Right atrium auricular region (tissue), 2 donors: ENCODE results near the gene SCD. TPM values are rescaled to one million over a fixed set of nuclear protein-coding genes. Genes with fewer than 3 reads are reported as not detected.
"Not testable (repeated sequence)": the region's sequence is repeated elsewhere in the genome, so short reads cannot be mapped to it uniquely, and the experiment has no call there.

Experiments used
- DNase-seq: peaks from one replicate; pipeline ENCODE4 v3.0.0-alpha.2; 2019; ENCODE audit warnings: low spot score
- H3K27ac ChIP-seq, 2 donors: fragments of 200-600 bp; sonication (generic); 1 replicate in 1 of 2; 2 replicates in 1 of 2; pipeline ENCODE4 v1.5.1; 2016 to 2019
- H3K27me3 ChIP-seq, 2 donors: fragments of 200-600 bp; sonication (generic); one replicate each; pipeline versions ENCODE4 v1.5.1 to v1.6.0; 2017 to 2019
- H3K36me3 ChIP-seq: fragments of 200-600 bp; sonication (generic); one replicate; pipeline ENCODE4 v1.5.1; 2016
- H3K4me1 ChIP-seq, 2 donors: fragments of 200-600 bp; sonication (generic); one replicate each; pipeline versions ENCODE4 v1.5.1 to v1.6.0; 2017 to 2019
- H3K4me3 ChIP-seq, 2 donors: fragments of 200-600 bp; sonication (generic); 1 replicate in 1 of 2; 2 replicates in 1 of 2; pipeline ENCODE4 v1.5.1; 2017 to 2019; ENCODE audit warnings: mild to moderate bottlenecking in 1 of 2, moderate library complexity in 1 of 2
- H3K9me3 ChIP-seq, 2 donors: fragments of 200-600 bp; sonication (generic); one replicate each; pipeline ENCODE4 v1.5.1; 2019
- total RNA-seq, 2 donors: library from RNA; depleted of rRNA; stranded (reverse); fragments of >200 nt; gene quantifications; one replicate each; pipeline ENCODE4 v1.1.0, GENCODE V29; 2016
- TF ChIP-seq, protein P1 (sequence below), 2 donors: fragments of 200-600 bp; sonication (generic); IDR thresholded peaks; one replicate each; pipeline ENCODE4 v1.5.1; 2019; ENCODE audit warnings: antibody characterized with exemption in 2 of 2

The SCD gene
- 10 to 100 TPM in 1 of 2 donors, 1 to 10 TPM in 1; 7.9 to 25.4 TPM for total RNA-seq

DNA sequence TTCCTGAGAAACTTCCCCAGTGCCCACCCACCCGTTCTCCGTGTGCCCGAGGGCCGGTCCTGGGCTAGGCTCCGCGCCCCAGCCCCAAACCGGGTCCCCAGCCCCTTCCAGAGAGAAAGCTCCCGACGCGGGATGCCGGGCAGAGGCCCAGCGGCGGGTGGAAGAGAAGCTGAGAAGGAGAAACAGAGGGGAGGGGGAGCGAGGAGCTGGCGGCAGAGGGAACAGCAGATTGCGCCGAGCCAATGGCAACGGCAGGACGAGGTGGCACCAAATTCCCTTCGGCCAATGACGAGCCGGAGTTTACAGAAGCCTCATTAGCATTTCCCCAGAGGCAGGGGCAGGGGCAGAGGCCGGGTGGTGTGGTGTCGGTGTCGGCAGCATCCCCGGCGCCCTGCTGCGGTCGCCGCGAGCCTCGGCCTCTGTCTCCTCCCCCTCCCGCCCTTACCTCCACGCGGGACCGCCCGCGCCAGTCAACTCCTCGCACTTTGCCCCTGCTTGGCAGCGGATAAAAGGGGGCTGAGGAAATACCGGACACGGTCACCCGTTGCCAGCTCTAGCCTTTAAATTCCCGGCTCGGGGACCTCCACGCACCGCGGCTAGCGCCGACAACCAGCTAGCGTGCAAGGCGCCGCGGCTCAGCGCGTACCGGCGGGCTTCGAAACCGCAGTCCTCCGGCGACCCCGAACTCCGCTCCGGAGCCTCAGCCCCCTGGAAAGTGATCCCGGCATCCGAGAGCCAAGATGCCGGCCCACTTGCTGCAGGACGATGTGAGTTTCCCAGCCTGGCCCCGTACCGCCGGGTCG is at the start of gene SCD:
SCD (plus strand) TSS at position 469 of the 803 bp plus-strand sequence; CDS start at position 741, 272 bp downstream.
- Histone ChIP-seq H3K36me3 (no peaks in the 10 kb centered on the region), H3K27ac (peak within 1 kb of the TSS; percentile 11 to 77), H3K27me3 (no peaks in the 10 kb centered on the region), H3K4me3 (peak within 1 kb of the TSS; percentile 57 to 62), H3K4me1 (peaks cover 0 to 33% of the 10 kb centered on the region in 2 donors), H3K9me3 (no peaks in the 10 kb centered on the region)
- TF ChIP-seq, protein P1, sequence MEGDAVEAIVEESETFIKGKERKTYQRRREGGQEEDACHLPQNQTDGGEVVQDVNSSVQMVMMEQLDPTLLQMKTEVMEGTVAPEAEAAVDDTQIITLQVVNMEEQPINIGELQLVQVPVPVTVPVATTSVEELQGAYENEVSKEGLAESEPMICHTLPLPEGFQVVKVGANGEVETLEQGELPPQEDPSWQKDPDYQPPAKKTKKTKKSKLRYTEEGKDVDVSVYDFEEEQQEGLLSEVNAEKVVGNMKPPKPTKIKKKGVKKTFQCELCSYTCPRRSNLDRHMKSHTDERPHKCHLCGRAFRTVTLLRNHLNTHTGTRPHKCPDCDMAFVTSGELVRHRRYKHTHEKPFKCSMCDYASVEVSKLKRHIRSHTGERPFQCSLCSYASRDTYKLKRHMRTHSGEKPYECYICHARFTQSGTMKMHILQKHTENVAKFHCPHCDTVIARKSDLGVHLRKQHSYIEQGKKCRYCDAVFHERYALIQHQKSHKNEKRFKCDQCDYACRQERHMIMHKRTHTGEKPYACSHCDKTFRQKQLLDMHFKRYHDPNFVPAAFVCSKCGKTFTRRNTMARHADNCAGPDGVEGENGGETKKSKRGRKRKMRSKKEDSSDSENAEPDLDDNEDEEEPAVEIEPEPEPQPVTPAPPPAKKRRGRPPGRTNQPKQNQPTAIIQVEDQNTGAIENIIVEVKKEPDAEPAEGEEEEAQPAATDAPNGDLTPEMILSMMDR (IDR thresholded peaks at IDR 0.05): no peak
- peak; percentile 87 for DNase-seq

DNA sequence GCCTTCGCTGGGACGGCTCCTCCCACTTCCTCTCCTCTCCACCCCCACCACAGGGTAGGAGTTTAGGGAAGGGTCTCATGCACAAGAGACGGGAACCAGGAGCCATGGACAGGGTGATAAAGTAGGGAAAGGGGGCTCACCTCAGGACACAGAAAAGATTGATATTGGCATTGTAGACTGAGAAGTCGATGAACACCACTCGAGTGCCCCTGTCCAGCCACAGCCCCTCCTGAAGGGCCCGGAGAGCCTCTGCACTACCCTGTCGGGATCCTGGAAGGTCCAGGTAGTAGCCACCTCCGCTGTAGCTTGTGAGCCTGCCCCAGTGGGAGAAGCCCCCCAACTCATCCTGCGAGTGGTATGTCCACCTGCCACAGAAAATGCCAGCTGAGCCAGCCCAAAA is 49.8 kb upstream of the SCD start:
- no peak overlapping the region for H3K4me3 ChIP-seq
- no peak overlapping the region for H3K27ac ChIP-seq
- DNase-seq: no peak
- H3K27me3 ChIP-seq: no peaks in the 10 kb centered on the region
- H3K9me3 ChIP-seq: no peaks in the 10 kb centered on the region
- H3K36me3 ChIP-seq: no peaks in the 10 kb centered on the region
- H3K4me1 ChIP-seq: no peaks in the 10 kb centered on the region
- TF ChIP-seq, protein P1 (IDR thresholded peaks at IDR 0.05): no peak

DNA sequence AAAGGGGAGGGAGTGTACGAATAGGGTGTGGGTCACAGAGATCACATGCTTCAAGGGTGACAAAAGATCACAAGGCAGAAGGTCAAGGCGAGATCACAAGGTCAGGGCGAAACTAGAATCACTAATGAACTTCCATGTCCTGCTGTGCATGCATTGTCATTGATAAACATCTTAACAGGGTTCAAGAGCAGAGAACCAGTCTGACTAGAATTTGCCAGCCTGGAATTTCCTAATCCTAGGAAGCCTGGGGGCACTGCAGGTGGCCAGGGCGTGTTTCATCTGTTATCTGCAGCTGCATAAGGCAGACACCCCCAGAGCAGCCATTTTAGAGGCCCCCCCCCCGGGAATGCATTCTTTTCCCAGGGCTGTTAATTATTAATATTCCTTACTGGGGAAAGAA is 45.9 kb upstream of the SCD start:
- H3K36me3 ChIP-seq, H3K9me3 ChIP-seq, H3K4me3 ChIP-seq, H3K4me1 ChIP-seq, H3K27ac ChIP-seq, DNase-seq, H3K27me3 ChIP-seq: not testable (repeated sequence)

DNA sequence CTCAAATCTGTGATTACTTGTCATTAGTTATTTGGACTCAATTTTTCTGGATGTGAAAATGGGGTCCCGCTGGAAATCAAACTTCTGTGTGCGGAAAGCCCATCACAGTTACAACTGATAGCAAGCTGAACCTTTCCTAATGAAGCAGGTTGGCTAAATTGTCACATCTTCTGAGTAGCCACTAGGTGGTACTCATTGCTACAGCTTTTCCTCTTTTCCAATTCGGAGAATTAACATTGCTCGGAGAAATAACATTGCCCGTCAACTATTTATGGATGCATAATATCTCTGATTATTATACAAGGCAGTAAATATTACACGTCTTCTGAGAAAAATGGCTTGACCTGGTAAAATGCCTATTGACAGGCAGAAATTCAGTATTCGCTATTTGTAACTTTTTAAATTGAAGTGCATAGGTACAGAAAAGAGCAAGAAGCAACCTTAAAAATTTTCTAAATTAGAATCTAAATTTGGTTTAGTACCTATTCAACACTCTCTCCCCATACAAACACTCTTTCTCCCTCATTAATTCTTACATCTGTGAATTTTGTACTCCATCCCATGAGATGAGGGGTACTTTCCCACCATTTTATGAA is 43.2 kb upstream of the SCD start:
- Histone ChIP-seq H3K4me3 (no peak overlapping the region), H3K27me3 (no peaks in the 10 kb centered on the region), H3K9me3 (no peaks in the 10 kb centered on the region), H3K36me3 (no peaks in the 10 kb centered on the region), H3K27ac (no peak overlapping the region), H3K4me1 (no peaks in the 10 kb centered on the region)
- TF ChIP-seq, protein P1 (IDR thresholded peaks at IDR 0.05): peak; percentile 45 to 61
- DNase-seq: no peak

DNA sequence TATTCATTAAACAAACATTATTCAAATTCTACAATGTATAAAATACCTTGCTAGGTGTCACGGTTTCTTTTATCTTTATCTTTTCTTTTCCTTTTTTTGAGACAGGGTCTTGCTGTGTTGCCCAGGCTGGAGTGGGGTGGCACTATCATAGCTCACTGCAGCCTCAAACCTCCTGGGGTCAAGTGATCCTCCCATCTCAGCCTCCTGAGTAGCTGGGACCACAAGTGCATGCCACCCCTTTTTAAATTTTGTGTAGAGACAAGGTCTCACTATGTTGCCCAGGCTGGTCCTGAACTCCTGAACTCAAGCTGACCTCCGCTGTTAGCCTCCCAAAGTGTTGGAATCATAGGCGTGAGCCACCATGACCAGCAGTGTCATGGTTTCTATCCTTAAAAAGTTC is 42.6 kb upstream of the SCD start:
- Histone ChIP-seq H3K9me3 (no peaks in the 10 kb centered on the region), H3K4me1 (no peaks in the 10 kb centered on the region), H3K4me3 (no peak overlapping the region), H3K36me3 (no peaks in the 10 kb centered on the region), H3K27me3 (no peaks in the 10 kb centered on the region), H3K27ac (no peak overlapping the region)
- DNase-seq: no peak
- TF ChIP-seq, protein P1 (IDR thresholded peaks at IDR 0.05): no peak

DNA sequence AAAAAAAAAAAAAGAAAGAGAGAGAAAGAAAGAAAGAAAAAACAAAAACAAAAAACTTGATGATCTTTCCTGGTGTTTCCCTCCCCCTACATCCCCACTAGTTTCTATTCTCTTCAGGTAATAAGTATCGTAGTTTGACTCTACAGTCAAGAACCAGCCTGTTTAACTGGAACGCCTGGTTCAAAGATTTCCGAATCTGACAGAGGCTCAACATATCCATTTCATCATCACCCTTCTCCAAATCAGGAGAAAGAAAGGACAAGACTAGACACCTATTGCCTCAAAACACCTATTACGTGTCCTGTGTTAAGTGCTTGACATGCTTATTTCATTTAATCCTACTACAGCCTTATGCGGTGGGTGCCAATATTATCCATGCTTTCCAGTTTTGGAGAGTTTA is 40.2 kb upstream of the SCD start:
- no peaks in the 10 kb centered on the region for H3K27me3 ChIP-seq
- H3K27ac ChIP-seq: no peak overlapping the region
- no peaks in the 10 kb centered on the region for H3K4me1 ChIP-seq
- H3K4me3 ChIP-seq: no peak overlapping the region
- no peaks in the 10 kb centered on the region for H3K36me3 ChIP-seq
- no peak for DNase-seq
- TF ChIP-seq, protein P1 (IDR thresholded peaks at IDR 0.05): no peak
- no peaks in the 10 kb centered on the region for H3K9me3 ChIP-seq
